PFSK-1 (cell line): ENCODE results near the gene PRKCI.

Experiments used
- FOXP2 ChIP-seq: optimal IDR thresholded peaks from 2 replicates; pipeline ENCODE3; 2011; ENCODE audit warnings: borderline replicate concordance, control low read depth, inconsistent platforms; ENCODE audit not compliant: insufficient read depth; ENCODE audit errors: extremely low read length, extremely low read depth
- POLR2AphosphoS5 ChIP-seq: IDR thresholded peaks from 2 replicates; pipeline ENCODE4 v1.6.1; 2012; ENCODE audit warnings: low read depth, mild to moderate bottlenecking, control low read depth, low read length, moderate library complexity
- SIN3A ChIP-seq: IDR thresholded peaks from 2 replicates; pipeline ENCODE4 v1.6.1; 2012; ENCODE audit warnings: mild to moderate bottlenecking, low read length, moderate library complexity, borderline replicate concordance; ENCODE audit not compliant: insufficient read depth
- TAF1 ChIP-seq: IDR thresholded peaks from 2 replicates; pipeline ENCODE4 v1.6.1; 2012; ENCODE audit warnings: low read length, control low read depth, borderline replicate concordance; ENCODE audit not compliant: insufficient read depth
- TF ChIP-seq, protein P1 (sequence below), 2 experiments: IDR thresholded peaks; 2 replicates each; pipeline versions ENCODE4 v1.6.1 to v1.8.0; 2011 to 2012; ENCODE audit warnings: low read depth in 2 of 2, low read length in 2 of 2, control low read depth in 1 of 2, inconsistent platforms in 1 of 2, mild to moderate bottlenecking in 1 of 2, moderate library complexity in 1 of 2; ENCODE audit not compliant: insufficient read depth in 1 of 2

PRKCI gene

DNA sequence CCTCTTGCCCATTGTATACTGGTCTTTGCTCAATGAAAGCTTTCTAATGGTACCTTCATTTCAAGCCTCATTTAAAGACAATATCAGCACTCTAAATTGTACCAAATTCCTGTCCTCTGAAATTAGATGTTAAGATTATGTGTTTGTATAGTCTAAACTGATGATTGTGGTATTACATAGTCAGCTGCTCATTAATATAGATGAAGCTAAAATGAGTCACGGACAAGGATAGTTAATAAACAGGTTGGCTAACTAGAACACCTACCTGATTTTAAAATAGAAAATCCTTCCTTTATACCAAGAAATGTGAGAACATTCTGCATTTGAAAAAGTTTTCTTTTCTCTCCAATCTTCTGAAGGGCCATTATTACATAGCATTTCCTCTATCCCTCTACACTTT lies 2.9 kb downstream of the PRKCI start:
- TF ChIP-seq, protein P1, sequence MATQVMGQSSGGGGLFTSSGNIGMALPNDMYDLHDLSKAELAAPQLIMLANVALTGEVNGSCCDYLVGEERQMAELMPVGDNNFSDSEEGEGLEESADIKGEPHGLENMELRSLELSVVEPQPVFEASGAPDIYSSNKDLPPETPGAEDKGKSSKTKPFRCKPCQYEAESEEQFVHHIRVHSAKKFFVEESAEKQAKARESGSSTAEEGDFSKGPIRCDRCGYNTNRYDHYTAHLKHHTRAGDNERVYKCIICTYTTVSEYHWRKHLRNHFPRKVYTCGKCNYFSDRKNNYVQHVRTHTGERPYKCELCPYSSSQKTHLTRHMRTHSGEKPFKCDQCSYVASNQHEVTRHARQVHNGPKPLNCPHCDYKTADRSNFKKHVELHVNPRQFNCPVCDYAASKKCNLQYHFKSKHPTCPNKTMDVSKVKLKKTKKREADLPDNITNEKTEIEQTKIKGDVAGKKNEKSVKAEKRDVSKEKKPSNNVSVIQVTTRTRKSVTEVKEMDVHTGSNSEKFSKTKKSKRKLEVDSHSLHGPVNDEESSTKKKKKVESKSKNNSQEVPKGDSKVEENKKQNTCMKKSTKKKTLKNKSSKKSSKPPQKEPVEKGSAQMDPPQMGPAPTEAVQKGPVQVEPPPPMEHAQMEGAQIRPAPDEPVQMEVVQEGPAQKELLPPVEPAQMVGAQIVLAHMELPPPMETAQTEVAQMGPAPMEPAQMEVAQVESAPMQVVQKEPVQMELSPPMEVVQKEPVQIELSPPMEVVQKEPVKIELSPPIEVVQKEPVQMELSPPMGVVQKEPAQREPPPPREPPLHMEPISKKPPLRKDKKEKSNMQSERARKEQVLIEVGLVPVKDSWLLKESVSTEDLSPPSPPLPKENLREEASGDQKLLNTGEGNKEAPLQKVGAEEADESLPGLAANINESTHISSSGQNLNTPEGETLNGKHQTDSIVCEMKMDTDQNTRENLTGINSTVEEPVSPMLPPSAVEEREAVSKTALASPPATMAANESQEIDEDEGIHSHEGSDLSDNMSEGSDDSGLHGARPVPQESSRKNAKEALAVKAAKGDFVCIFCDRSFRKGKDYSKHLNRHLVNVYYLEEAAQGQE (IDR thresholded peaks at IDR 0.05; ENCODE audit: insufficient read depth in 1 of 2, low read depth in 2 of 2, low read length in 2 of 2) = no peak
- no peak for TF ChIP-seq SIN3A
- TF ChIP-seq FOXP2 = no peak
- TF ChIP-seq POLR2AphosphoS5 = no peak
- TF ChIP-seq TAF1 = no peak

DNA sequence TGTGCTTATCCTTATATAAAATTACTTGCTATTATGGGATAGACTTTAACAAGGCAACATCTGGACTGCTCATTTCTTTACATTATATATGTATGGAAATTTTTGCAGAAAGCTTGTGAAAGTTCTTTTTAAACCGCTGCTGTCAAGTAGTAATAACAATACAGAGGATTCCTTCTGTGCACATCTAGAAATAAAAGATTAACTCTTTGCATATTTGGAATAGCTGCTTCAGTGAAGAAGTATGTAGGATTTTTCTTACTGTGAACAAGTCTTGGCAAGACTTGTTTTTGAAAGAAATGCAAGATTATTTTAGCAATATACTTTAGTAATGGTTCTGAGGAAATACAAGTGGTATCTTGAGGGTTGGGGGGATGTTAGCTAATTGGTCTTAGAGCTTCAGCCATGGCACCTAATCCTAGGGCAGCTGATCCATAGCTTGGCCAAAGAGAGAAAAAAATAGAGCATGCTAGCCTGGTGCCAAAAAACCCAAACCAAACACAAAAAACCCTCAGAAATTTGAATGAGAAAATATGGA lies 4.3 kb downstream of the PRKCI start:
- TF ChIP-seq, protein P1 (IDR thresholded peaks at IDR 0.05; ENCODE audit: insufficient read depth in 1 of 2, low read depth in 2 of 2, low read length in 2 of 2) = no peak
- TF ChIP-seq POLR2AphosphoS5 = no peak
- TF ChIP-seq TAF1 = no peak

DNA sequence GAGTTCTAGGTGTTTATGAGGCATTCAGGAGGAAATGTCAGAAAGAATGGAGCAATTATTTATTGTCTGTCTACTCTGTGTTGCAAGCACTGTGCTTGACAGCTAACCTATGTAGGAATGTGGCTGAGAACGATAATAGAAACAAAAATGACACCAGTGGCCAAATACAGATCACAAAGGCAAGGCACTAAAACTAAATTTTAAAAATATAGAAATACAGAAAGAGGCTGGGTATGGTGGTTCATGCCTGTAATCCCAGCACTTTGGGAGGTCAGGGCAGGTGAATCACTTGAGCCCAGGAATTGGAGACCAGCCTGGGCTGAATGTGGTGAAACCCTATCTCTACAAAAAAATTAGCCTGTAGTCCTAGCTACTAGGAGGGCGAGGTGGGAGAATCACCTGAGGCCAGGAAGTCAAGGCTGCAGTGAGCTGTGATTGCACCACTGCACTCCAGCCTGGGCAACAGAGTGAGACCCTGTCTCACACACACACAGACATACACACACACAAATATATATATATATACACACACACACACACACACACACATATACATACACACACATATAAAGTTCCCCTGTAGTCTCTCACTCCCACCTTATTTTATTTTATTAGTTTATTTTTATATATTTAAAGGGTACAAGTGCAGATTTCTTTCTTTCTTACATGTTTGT lies 6.0 kb downstream of the PRKCI start:
- TF ChIP-seq, protein P1 (IDR thresholded peaks at IDR 0.05; ENCODE audit: insufficient read depth in 1 of 2, low read depth in 2 of 2, low read length in 2 of 2) = no peak
- TF ChIP-seq SIN3A (no peak), TAF1 (no peak), POLR2AphosphoS5 (no peak), FOXP2 (no peak)

DNA sequence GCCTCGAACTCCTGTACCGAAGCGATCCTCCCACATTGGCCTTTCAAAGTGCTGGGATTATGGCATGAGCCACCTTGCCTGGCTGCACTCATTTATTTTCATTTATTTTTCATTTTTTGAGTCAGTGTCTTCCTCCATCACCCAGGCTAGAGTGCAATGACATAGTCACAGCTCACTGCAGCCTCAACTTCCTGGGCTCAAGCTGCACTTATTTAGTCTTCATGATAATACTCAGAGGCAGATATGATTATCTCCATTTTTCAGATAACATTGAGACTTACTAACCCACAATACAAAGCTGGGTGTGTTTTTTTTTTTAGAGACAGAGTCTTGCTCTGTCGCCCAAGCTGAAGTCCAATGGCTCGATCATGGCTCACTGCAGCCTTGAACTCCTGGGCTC lies 10.0 kb downstream of the PRKCI start:
- TF ChIP-seq FOXP2 = no peak
- TF ChIP-seq SIN3A = no peak
- no peak for TF ChIP-seq TAF1
- TF ChIP-seq POLR2AphosphoS5 = no peak
- TF ChIP-seq, protein P1 (IDR thresholded peaks at IDR 0.05; ENCODE audit: insufficient read depth in 1 of 2, low read depth in 2 of 2, low read length in 2 of 2) = no peak
